Muscle of arm (tissue), 12 donors: ENCODE data around the gene COL6A1. TPM values are rescaled to one million over a fixed set of nuclear protein-coding genes. Genes with fewer than 3 reads are reported as not detected.
"Not testable (repeated sequence)": the region's sequence is repeated elsewhere in the genome, so short reads cannot be mapped to it uniquely, and the experiment has no call there.

Source experiments
- DNase-seq: peaks from one replicate; pipeline ENCODE4 v3.0.0-alpha.2; 2013
- polyA plus RNA-seq, 12 donors: library from polyadenylated mRNA; unstranded; fragments of 120-200 nt; gene quantifications; one replicate each; pipeline ENCODE4 v1.2.1, GENCODE V29; 2013; ENCODE audit not compliant: insufficient read length in 12 of 12

COL6A1 gene
- polyA plus RNA-seq, 12 donors, result 314 to 756 (median 433) TPM

- no peak for DNase-seq
These were observed 21.4 kb downstream of the COL6A1 start for GRCh38 chr21:46002841-46003574.

GRCh38 chr21:46003575-46004007, 22.0 kb downstream of the COL6A1 start:
- no peak for DNase-seq

GRCh38 chr21:46004168-46004861, 22.7 kb downstream of the COL6A1 start:
- no peak for DNase-seq

GRCh38 chr21:46005081-46005480, 23.5 kb downstream of the COL6A1 start:
- DNase-seq, result no peak

- no peak for DNase-seq
These were observed 23.9 kb downstream of the COL6A1 start for GRCh38 chr21:46005481-46005881.

- not testable (repeated sequence) for DNase-seq
These were observed 24.4 kb downstream of the COL6A1 start for GRCh38 chr21:46005894-46006546.

GRCh38 chr21:46006547-46007491, 25.2 kb downstream of the COL6A1 start:
- no peak for DNase-seq

GRCh38 chr21:46007492-46007868, 25.9 kb downstream of the COL6A1 start:
- DNase-seq, result no peak

GRCh38 chr21:46008893-46009621, 27.5 kb downstream of the COL6A1 start:
- DNase-seq, result no peak

GRCh38 chr21:46009951-46010705, 28.6 kb downstream of the COL6A1 start:
- no peak for DNase-seq

- no peak for DNase-seq
These were observed 29.8 kb downstream of the COL6A1 start for GRCh38 chr21:46011267-46011967.

GRCh38 chr21:46012154-46012553, 30.6 kb downstream of the COL6A1 start:
- DNase-seq, result no peak

GRCh38 chr21:46014828-46015227, 33.3 kb downstream of the COL6A1 start:
- DNase-seq, result no peak

- no peak for DNase-seq
These were observed 35.6 kb downstream of the COL6A1 start for GRCh38 chr21:46017148-46017547.

GRCh38 chr21:46017695-46018094, 36.1 kb downstream of the COL6A1 start:
- no peak for DNase-seq

GRCh38 chr21:46018615-46019014, 37.0 kb downstream of the COL6A1 start:
- no peak for DNase-seq

GRCh38 chr21:46020581-46020980, 39.0 kb downstream of the COL6A1 start:
- DNase-seq, result no peak

- DNase-seq, result no peak
These were observed 39.8 kb downstream of the COL6A1 start for GRCh38 chr21:46021398-46021797.

- peak; percentile 71 for DNase-seq
These were observed 40.5 kb downstream of the COL6A1 start for GRCh38 chr21:46021978-46022544.
